COLO668 (cell line): ENCODE results near the gene NUMB.
"Not testable (repeated sequence)": the region's sequence is repeated elsewhere in the genome, so short reads cannot be mapped to it uniquely, and the experiment has no call there.

Experiments
- DNase-seq: peaks from one replicate; lab custom pipeline; 2025; ENCODE audit not compliant: unreplicated experiment; lab: John Stamatoyannopoulos, UW

Gene NUMB

GRCh38 chr14:73365727-73366126, 92.6 kb downstream of the NUMB start:
- DNase-seq: no peak

- no peak for DNase-seq
These were observed 93.8 kb downstream of the NUMB start for GRCh38 chr14:73364559-73364958.

GRCh38 chr14:73359445-73359844, 98.9 kb downstream of the NUMB start:
- no peak for DNase-seq

- no peak for DNase-seq
These were observed 100.2 kb downstream of the NUMB start for GRCh38 chr14:73358187-73358586.

- DNase-seq: not testable (repeated sequence)
These were observed 109.3 kb downstream of the NUMB start for GRCh38 chr14:73349091-73349490.

- DNase-seq: no peak
These were observed 114.0 kb downstream of the NUMB start for GRCh38 chr14:73344319-73344718.

GRCh38 chr14:73342670-73343069, 115.7 kb downstream of the NUMB start:
- DNase-seq: no peak

GRCh38 chr14:73339846-73340595, 118.3 kb downstream of the NUMB start:
- no peak for DNase-seq

- DNase-seq: no peak
These were observed 119.1 kb downstream of the NUMB start for GRCh38 chr14:73339206-73339605.

- DNase-seq: no peak
These were observed 119.8 kb downstream of the NUMB start for GRCh38 chr14:73338551-73338950.

- DNase-seq: no peak
These were observed 125.3 kb downstream of the NUMB start for GRCh38 chr14:73333031-73333430.

- no peak for DNase-seq
These were observed 132.6 kb downstream of the NUMB start for GRCh38 chr14:73325630-73326299.

GRCh38 chr14:73325063-73325462, 133.3 kb downstream of the NUMB start:
- DNase-seq: no peak

- no peak for DNase-seq
These were observed 133.8 kb downstream of the NUMB start for GRCh38 chr14:73324533-73324932.

GRCh38 chr14:73323896-73324399, 134.4 kb downstream of the NUMB start:
- DNase-seq: no peak

GRCh38 chr14:73313151-73313550, 145.2 kb downstream of the NUMB start:
- DNase-seq: no peak

GRCh38 chr14:73312687-73313086, 145.7 kb downstream of the NUMB start:
- DNase-seq: no peak

- DNase-seq: no peak
These were observed 146.7 kb downstream of the NUMB start for GRCh38 chr14:73311708-73312030.

GRCh38 chr14:73309207-73309606, 149.1 kb downstream of the NUMB start:
- DNase-seq: not testable (repeated sequence)

- DNase-seq: no peak
These were observed 151.1 kb downstream of the NUMB start for GRCh38 chr14:73307261-73307660.

GRCh38 chr14:73305499-73305898, 152.8 kb downstream of the NUMB start:
- no peak for DNase-seq

- peak; percentile 28 for DNase-seq
These were observed 163.0 kb downstream of the NUMB start for GRCh38 chr14:73295198-73295796.
